ENCODE results near the gene SRD5A1.
"Not testable (repeated sequence)": the region's sequence is repeated elsewhere in the genome, so short reads cannot be mapped to it uniquely, and the experiment has no call there.

SRD5A1 gene

GRCh38 chr5:6644794-6645241 lies 11.6 kb downstream of the SRD5A1 start:
- DNase-seq (ENCODE audit: low spot score), result no peak

GRCh38 chr5:6645571-6646362 lies 12.5 kb downstream of the SRD5A1 start:
- not testable (repeated sequence) for DNase-seq (ENCODE audit: low spot score)

GRCh38 chr5:6649186-6649585 lies 15.9 kb downstream of the SRD5A1 start:
- DNase-seq (ENCODE audit: low spot score), result no peak

GRCh38 chr5:6649681-6650080 lies 16.4 kb downstream of the SRD5A1 start:
- no peak for DNase-seq (ENCODE audit: low spot score)

DNA sequence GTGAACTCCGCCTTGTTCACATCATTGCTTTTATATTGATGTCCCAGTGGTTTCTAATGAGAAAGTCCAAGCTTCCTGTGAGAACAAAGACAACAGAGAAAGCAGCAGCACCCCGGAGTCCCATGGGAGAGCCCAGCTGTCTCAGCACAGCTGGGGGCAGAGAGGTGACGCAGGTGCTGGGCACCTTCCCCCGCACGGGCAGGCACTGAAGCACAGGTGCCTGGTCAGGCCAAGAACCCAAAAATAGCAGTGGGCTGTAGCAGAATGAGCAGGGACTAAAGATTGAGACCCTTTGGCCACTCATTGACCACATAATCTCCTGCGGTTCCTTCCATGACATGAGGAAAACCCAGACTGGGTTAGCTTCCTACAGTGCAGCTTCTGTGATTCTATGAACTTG lies 18.8 kb downstream of the SRD5A1 start:
- DNase-seq (ENCODE audit: low spot score), result no peak

- DNase-seq (ENCODE audit: low spot score), result no peak
Observed at GRCh38 chr5:6655432-6655831, 22.2 kb downstream of the SRD5A1 start.

DNA sequence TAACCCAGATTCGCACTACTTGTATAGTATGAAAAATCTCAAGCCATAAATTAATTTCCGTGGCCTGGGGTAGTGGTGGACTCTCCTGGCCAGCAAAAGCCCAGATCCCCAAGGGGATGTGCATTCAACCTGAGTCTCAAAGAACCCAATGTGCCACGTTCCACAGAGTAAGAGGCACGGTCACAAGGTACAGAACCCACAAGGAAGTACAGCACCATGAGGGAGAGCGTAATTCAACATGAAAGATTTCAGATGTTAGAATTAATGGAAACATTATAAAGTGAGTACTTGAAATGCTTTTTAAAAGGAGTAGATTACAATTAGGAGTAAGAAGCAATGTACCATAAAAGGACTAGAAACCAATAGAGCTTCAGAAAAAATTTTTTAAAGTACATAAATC lies 23.4 kb downstream of the SRD5A1 start:
- no peak for DNase-seq (ENCODE audit: low spot score)

DNA sequence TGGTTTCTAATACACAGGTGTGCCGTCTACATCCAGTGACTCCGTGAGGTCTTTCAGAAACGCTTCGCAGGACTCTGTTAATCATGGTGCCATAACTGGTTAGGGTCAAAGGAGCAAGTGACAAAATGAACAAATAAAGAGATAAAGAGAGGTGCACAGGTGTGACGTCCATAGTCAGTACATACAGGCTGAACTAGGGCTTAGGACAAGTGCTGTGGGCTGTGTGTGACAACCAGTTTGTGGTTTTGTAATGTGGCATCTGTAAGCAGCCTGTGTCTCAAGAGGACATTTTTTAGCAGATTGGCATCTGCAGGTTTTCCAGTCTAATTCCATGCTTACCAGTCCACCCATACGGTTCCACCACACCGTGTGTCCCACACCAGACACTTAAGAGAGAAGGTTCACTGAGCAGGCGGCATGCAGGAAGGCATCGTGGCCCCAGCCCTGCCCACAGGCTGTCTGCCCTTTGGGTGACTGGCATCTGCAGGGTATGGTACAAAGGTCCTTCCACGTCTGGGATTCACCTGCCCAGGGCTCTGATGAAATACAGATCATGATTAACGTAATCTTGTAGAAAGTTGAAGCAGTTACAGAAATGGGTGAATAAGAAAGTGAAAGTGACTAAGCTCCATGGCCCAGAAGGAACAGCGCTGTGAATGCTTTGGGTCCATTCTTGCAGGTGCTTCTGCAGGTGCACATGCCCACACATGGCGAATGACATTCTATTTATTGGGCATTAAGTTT lies 26.9 kb downstream of the SRD5A1 start:
- no peak for DNase-seq (ENCODE audit: low spot score)

DNA sequence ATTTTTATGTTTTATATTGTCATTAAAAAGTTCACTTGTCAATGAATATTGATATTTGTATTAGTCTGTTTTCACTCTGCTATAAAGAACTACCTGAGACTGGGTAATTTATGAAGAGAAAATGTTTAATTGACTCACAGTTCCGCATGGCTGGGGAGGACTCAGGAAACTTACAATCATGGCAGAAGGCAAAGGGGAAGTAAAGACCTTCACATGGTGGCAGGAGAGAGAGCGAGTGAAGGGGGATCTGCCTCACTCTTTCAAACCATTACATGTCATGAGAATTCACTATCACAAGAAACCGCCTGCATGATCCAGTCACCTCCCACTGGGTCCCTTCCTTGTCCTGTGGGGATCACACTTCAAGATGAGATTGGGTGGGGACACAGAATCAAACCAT lies 27.4 kb downstream of the SRD5A1 start:
- no peak for DNase-seq (ENCODE audit: low spot score)

DNA sequence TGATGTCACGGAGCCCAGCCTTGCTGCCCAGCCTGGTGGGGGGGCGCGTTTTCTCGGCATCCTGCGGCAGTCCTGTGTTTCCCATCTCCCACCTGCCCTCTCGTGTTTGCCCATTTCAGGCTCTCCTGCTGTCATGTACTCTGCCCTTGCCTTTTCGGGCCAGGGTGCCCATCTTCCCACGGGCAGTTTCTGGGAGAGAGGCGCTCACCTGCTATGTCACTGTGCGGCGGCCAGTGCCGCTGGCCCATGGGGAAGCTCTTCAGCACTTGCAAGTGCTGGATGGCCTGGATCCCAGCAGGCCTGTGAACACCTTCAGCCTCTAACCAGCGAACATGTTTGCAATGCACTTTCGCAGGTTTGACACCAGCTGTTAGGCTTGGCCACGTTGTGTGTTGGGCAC lies 33.5 kb downstream of the SRD5A1 start:
- DNase-seq (ENCODE audit: low spot score), result no peak

DNA sequence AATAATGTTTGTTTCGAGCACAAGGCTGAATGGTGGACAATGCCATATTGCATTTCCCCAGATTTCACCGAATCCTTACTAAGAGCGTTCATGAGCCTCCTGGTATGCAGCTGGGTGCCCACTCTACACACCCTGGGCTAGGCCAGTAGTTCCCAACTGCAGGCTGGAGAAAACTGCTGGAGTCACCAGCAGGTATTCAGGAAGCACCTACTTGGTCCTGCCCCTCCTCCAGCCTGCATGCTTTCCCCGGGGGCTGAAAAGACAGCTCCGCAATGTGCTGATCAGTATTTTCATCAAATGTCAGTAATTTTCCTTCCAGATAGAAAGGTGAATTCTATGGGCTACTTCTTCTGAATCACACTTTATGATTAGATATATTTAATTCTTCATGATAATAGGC lies 34.4 kb downstream of the SRD5A1 start:
- DNase-seq (ENCODE audit: low spot score), result no peak

DNA sequence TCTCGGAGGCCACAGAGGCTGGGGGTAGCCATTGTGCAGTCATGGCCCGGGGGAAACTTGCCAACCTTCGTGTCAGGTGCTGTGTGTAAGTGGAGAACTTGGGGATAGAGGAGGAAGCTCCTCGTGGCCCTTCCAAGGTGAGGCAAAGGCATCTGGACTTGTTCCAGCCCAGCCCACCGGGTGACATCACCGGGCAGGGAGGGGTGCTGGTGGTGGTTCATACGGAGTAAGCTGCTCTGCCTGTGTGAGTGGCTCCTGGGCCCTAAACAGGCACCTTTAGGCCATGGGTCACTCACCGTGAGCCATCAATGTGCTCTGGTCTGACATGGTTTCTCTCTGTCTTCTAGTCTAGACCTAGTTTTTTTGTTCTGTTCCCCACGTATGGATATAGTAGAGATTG lies 35.5 kb downstream of the SRD5A1 start:
- not testable (repeated sequence) for DNase-seq (ENCODE audit: low spot score)

DNA sequence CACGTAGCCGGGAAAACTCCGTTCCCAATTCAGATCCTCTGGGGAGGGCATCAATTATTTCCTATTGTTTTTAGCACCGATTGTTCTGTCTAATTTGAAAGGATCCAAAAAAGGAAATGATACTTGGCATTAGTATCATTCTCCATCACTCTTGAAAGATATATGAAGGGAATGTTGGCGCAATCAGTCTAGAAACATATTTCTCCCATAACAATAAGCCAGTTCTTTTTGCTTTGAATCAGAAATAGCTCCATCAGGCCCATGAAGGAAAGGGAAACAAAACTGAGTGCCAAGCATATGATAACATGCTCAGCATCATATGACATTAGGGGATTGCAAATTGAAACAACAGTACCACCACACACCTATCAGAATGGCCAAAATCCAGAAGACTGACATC lies 39.8 kb downstream of the SRD5A1 start:
- DNase-seq (ENCODE audit: low spot score), result no peak

DNA sequence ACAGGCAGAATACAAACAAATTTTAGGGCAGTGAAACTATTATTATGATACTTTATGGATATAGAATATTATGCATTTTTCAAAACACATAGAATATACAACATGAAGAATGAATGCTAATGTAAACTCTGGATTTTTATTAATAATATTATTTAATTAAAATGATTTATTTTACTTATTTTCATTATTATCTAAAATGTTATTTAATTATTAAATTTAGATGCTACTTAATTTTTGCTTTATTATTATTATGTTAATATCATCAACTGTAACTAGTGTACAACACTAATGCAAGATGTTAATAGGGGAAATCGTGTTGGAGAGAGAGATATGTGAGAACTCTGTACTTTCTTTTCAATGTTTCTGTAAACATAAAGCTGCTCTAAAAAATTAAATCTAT lies 40.7 kb downstream of the SRD5A1 start:
- no peak for DNase-seq (ENCODE audit: low spot score)

DNA sequence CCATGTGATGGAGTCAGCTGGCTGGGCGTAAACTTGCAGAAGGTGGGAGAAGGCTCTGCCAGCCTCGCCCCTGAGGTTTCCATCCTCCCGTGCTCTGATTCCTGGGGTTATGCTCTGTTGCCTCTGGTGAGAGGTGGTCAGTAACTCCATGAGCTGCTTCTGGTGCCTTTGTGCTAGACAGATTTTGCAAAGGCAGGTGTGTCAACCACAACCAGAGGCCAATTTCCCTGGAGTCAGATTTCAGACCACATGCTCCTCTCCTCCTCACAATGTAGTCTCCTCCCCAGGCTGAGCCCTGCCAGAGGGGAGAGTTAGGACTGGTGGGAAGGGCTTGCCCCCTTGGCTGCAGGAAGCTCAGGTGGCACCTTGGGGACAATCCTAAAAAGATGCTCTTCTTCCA lies 41.2 kb downstream of the SRD5A1 start:
- no peak for DNase-seq (ENCODE audit: low spot score)

DNA sequence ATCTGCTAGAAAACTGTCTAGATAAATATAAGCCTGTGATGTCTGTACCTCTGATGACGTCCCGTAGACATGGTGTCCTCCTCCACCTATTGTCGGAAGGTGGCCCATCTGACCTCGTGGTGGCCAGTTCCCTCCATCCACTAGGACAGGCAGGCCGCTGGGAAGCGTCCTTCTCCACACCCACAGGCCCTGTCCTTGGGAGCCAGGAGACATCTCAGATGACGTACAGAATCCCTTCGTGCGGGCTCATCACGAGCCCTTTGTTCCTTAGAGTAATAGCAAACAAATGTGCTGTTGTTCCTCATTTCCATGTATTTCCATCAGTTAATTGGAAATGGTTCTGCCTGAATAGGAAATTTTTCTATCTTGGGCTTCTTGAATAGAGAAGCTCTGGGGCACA lies 41.6 kb downstream of the SRD5A1 start:
- DNase-seq (ENCODE audit: low spot score), result no peak

- DNase-seq (ENCODE audit: low spot score), result no peak
Observed at GRCh38 chr5:6675784-6676491, 42.7 kb downstream of the SRD5A1 start.

GRCh38 chr5:6676702-6677101 lies 43.5 kb downstream of the SRD5A1 start:
- DNase-seq (ENCODE audit: low spot score), result no peak

- DNase-seq (ENCODE audit: low spot score), result no peak
Observed at GRCh38 chr5:6678385-6678784, 45.1 kb downstream of the SRD5A1 start.

GRCh38 chr5:6680922-6681321 lies 47.7 kb downstream of the SRD5A1 start:
- DNase-seq (ENCODE audit: low spot score), result no peak

DNA sequence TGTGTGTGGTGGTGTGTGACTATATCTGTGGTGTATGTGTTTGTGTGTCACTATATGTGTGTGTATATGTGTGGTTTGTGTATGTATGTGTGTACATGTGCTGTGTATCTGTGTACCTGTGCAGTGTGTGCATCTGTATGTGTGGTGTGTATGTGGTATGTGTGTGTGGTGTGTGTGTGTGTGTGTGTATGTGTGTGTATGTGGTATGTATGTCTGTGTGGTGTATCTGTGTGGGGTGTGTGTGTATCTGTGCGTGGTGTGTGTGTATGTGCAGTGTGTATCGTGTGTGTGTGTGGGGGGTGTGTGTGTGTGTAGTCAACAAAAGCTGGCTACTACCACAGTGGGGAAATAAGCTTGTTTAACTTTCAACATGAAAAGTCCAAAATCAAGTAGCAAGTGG lies 48.4 kb downstream of the SRD5A1 start:
- no peak for DNase-seq (ENCODE audit: low spot score)

DNA sequence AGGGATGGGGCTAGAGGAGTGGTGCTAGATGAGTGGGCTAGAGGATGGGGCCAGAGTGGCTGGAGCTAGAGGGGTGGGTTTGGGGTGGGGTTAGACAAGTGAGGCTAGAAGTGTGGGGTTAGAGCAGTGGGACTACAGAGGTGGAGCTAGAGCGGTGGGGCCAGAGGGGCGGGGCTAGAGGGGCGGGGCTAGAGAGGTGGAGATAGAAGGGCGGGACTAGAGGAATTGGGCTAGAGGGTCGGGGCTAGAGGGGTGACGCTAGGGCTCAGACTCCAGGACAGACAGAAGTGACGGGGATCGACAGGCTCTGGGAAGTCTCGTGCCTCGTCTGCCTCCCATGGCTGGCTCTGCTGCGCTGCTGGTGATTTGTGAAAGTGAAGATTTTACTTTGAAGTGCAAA lies 49.0 kb downstream of the SRD5A1 start:
- DNase-seq (ENCODE audit: low spot score), result no peak

DNA sequence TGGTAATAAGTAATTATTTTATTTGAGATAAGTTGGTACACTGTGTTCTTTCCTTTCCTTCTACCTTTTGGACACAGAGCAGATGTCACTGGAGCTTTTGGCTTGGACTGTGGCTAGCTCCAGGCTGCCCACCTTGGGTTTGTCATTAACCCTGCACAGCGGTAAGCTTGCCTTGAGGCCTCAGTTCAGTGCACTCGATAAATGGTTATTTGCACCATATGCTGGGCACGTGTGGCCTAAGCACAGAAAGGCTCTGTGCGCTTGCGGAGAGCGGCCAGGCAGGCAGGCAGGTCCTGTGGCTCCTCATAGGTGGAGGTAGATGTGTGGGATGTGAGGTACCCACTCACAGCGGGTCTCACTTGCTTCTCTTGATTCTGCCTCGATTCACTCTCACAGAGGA lies 50.0 kb downstream of the SRD5A1 start:
- DNase-seq (ENCODE audit: low spot score), result no peak
